KMS-11 (cell line): Measurements from ENCODE around the gene SUZ12.
"Not testable (repeated sequence)": the region's sequence is repeated elsewhere in the genome, so short reads cannot be mapped to it uniquely, and the experiment has no call there.

Experiments used
- H2AFZ ChIP-seq: fragments of 200-600 bp; sonication (generic); 2 replicates; pipeline ENCODE4 v1.6.1; 2016; ENCODE audit warnings: antibody characterized with exemption, mixed run types, low read depth
- H3K27ac ChIP-seq: fragments of 200-600 bp; sonication (generic); 2 replicates; pipeline ENCODE4 v1.6.1; 2016; ENCODE audit warnings: mild to moderate bottlenecking, mixed run types
- H3K27me3 ChIP-seq: fragments of 200-600 bp; sonication (generic); 2 replicates; pipeline ENCODE4 v1.6.1; 2017; ENCODE audit warnings: mild to moderate bottlenecking, low read depth, mixed run types, moderate library complexity; ENCODE audit not compliant: insufficient read depth
- H3K36me3 ChIP-seq: fragments of 200-600 bp; sonication (generic); 2 replicates; pipeline ENCODE4 v1.6.1; 2017; ENCODE audit warnings: mild to moderate bottlenecking, mixed run types; ENCODE audit not compliant: insufficient read depth
- H3K4me1 ChIP-seq: fragments of 200-600 bp; sonication (generic); 2 replicates; pipeline ENCODE4 v1.6.1; 2016; ENCODE audit warnings: mild to moderate bottlenecking, low read depth, mixed run types; ENCODE audit not compliant: poor library complexity, severe bottlenecking
- H3K4me2 ChIP-seq: fragments of 200-600 bp; sonication (generic); 2 replicates; pipeline ENCODE4 v1.7.0; 2016; ENCODE audit warnings: mild to moderate bottlenecking, mixed run types
- H3K4me3 ChIP-seq: fragments of 200-600 bp; sonication (generic); IDR thresholded peaks from 2 replicates; pipeline ENCODE4 v1.6.1; 2017; ENCODE audit warnings: low read depth, low read length, mixed read lengths; ENCODE audit not compliant: insufficient read depth
- H3K79me2 ChIP-seq: fragments of 200-600 bp; sonication (generic); 2 replicates; pipeline ENCODE4 v1.6.1; 2016; ENCODE audit warnings: low read depth, mixed run types; ENCODE audit not compliant: insufficient read depth
- H3K9ac ChIP-seq: fragments of 200-600 bp; sonication (generic); 2 replicates; pipeline ENCODE4 v1.6.1; 2016; ENCODE audit warnings: mild to moderate bottlenecking, mixed run types
- H4K20me1 ChIP-seq: fragments of 200-600 bp; sonication (generic); 2 replicates; pipeline ENCODE4 v1.6.1; 2016; ENCODE audit warnings: mild to moderate bottlenecking, mixed run types; ENCODE audit not compliant: insufficient read depth
- CTCF ChIP-seq: fragments of 200-600 bp; sonication (generic); conservative IDR thresholded peaks from 2 replicates; pipeline ENCODE4 v1.6.1; 2017; ENCODE audit warnings: low read depth, mild to moderate bottlenecking, antibody characterized with exemption, low read length, moderate library complexity, mixed read lengths

SUZ12 gene

GRCh38 chr17:31903401-31903800, 33.4 kb upstream of the SUZ12 start:
- H3K36me3 ChIP-seq = no peaks in the 10 kb centered on the region; the same call in 1 of the 2 replicates
- no peak overlapping the region for H3K9ac ChIP-seq
- no peaks in the 10 kb centered on the region for H3K27me3 ChIP-seq
- peaks cover 29% of the 10 kb centered on the region for H3K79me2 ChIP-seq
- no peak overlapping the region for H3K4me3 ChIP-seq
- no peak overlapping the region for H3K4me2 ChIP-seq
- no peak for TF ChIP-seq CTCF
- H4K20me1 ChIP-seq = no peaks in the 10 kb centered on the region
- no peak overlapping the region for H2AFZ ChIP-seq
- no peak overlapping the region; the same call in 1 of the 2 replicates for H3K27ac ChIP-seq
- peaks cover 25% of the 10 kb centered on the region for H3K4me1 ChIP-seq

GRCh38 chr17:31907342-31907962, 29.4 kb upstream of the SUZ12 start:
- no peaks in the 10 kb centered on the region for H3K27me3 ChIP-seq
- H2AFZ ChIP-seq = no peak overlapping the region
- peaks cover 14% of the 10 kb centered on the region for H3K4me1 ChIP-seq
- H4K20me1 ChIP-seq = no peaks in the 10 kb centered on the region
- H3K36me3 ChIP-seq = no peaks in the 10 kb centered on the region
- no peaks in the 10 kb centered on the region for H3K79me2 ChIP-seq
- no peak for TF ChIP-seq CTCF
- no peak overlapping the region for H3K9ac ChIP-seq
- no peak overlapping the region for H3K27ac ChIP-seq
- no peak overlapping the region for H3K4me3 ChIP-seq
- no peak overlapping the region for H3K4me2 ChIP-seq

GRCh38 chr17:31908386-31908785, 28.4 kb upstream of the SUZ12 start:
- no peak overlapping the region for H3K9ac ChIP-seq
- no peak overlapping the region for H3K4me2 ChIP-seq
- no peak overlapping the region for H3K27ac ChIP-seq
- TF ChIP-seq CTCF = no peak
- no peaks in the 10 kb centered on the region for H3K79me2 ChIP-seq
- H4K20me1 ChIP-seq = no peaks in the 10 kb centered on the region
- no peak overlapping the region for H3K4me3 ChIP-seq
- H3K27me3 ChIP-seq = no peaks in the 10 kb centered on the region
- H3K4me1 ChIP-seq = peaks cover 10% of the 10 kb centered on the region
- no peaks in the 10 kb centered on the region for H3K36me3 ChIP-seq
- H2AFZ ChIP-seq = no peak overlapping the region

- not testable (repeated sequence) for H3K4me3 ChIP-seq, H3K9ac ChIP-seq, H2AFZ ChIP-seq, H3K4me2 ChIP-seq, H3K27me3 ChIP-seq, H4K20me1 ChIP-seq, H3K79me2 ChIP-seq, H3K36me3 ChIP-seq, H3K27ac ChIP-seq
- peaks cover 11% of the 10 kb centered on the region for H3K4me1 ChIP-seq
These were observed 24.1 kb upstream of the SUZ12 start for GRCh38 chr17:31912705-31913104.

GRCh38 chr17:31915456-31916100, 21.2 kb upstream of the SUZ12 start:
- Histone ChIP-seq H2AFZ (no peak overlapping the region), H3K27me3 (no peaks in the 10 kb centered on the region), H3K9ac (no peak overlapping the region), H4K20me1 (no peaks in the 10 kb centered on the region), H3K36me3 (no peaks in the 10 kb centered on the region), H3K4me2 (no peak overlapping the region), H3K4me1 (peaks cover 11% of the 10 kb centered on the region), H3K4me3 (no peak overlapping the region), H3K27ac (no peak overlapping the region), H3K79me2 (no peaks in the 10 kb centered on the region)
- no peak for TF ChIP-seq CTCF
